ENCODE data around the gene NXPH2. TPM values are rescaled to one million over a fixed set of nuclear protein-coding genes. Genes with fewer than 3 reads are reported as not detected.
"Not testable (repeated sequence)": the region's sequence is repeated elsewhere in the genome, so short reads cannot be mapped to it uniquely, and the experiment has no call there.

The NXPH2 gene
- total and polyA plus RNA-seq, 11 donors = 0.91 TPM; not detected in 10

GRCh38 chr2:138652378-138652777 is 127.8 kb downstream of the NXPH2 start:
- intact Hi-C loops (cut with DNase I) = no loop called here
- TF ChIP-seq CTCF (IDR thresholded peaks at IDR 0.05) = no peak
- no peaks in the 10 kb centered on the region for H3K4me1 ChIP-seq
- no peaks in the 10 kb centered on the region for H3K36me3 ChIP-seq
- no peaks in the 10 kb centered on the region for H3K9me3 ChIP-seq
- no peak overlapping the region for H3K4me3 ChIP-seq
- H3K27ac ChIP-seq = no peak overlapping the region
- no peaks in the 10 kb centered on the region for H3K27me3 ChIP-seq
- ATAC-seq (no peak), DNase-seq (no peak)
- 67 to 78% (median 72%) methylated on average over 5 of the region's 5 CpGs for WGBS, 4 donors

- Histone ChIP-seq H3K27ac (no peak overlapping the region), H3K36me3 (no peaks in the 10 kb centered on the region), H3K4me1 (no peaks in the 10 kb centered on the region), H3K27me3 (peaks cover 0 to 3% (median 0%) of the 10 kb centered on the region in 9 donors), H3K4me3 (no peak overlapping the region), H3K9me3 (no peaks in the 10 kb centered on the region)
- 47 to 64% (median 54%) methylated on average over 1 of the region's 1 CpG for WGBS, 4 donors
- TF ChIP-seq CTCF (IDR thresholded peaks at IDR 0.05) (no peak), POLR2A (IDR thresholded peaks at IDR 0.05) (no peak)
- DNase-seq = no peak
- intact Hi-C loops (cut with DNase I) = no loop called here
- no peak for ATAC-seq
Measured at GRCh38 chr2:138649571-138649970, 130.6 kb downstream of the NXPH2 start.

GRCh38 chr2:138648606-138649005 is 131.6 kb downstream of the NXPH2 start:
- H3K9me3 ChIP-seq = no peaks in the 10 kb centered on the region
- H3K27ac ChIP-seq = no peak overlapping the region
- no peaks in the 10 kb centered on the region for H3K36me3 ChIP-seq
- H3K4me1 ChIP-seq = no peaks in the 10 kb centered on the region
- no peak for DNase-seq
- intact Hi-C loops (cut with DNase I) = no loop called here
- peaks cover 0 to 3% (median 0%) of the 10 kb centered on the region in 9 donors for H3K27me3 ChIP-seq
- ATAC-seq = no peak
- WGBS, 4 donors = 39 to 66% (median 58%) methylated on average over 4 of the region's 4 CpGs
- TF ChIP-seq CTCF (IDR thresholded peaks at IDR 0.05) (no peak), POLR2A (IDR thresholded peaks at IDR 0.05) (no peak)
- H3K4me3 ChIP-seq = no peak overlapping the region

GRCh38 chr2:138644776-138645175 is 135.4 kb downstream of the NXPH2 start:
- H3K27me3 ChIP-seq; H3K4me1 ChIP-seq; ATAC-seq; H3K4me3 ChIP-seq; H3K9me3 ChIP-seq; intact Hi-C loops (cut with DNase I); H3K36me3 ChIP-seq; DNase-seq; H3K27ac ChIP-seq: not testable (repeated sequence)
- 85 to 93% (median 90%) methylated on average over 10 of the region's 10 CpGs for WGBS, 4 donors

GRCh38 chr2:138640921-138641676 is 139.1 kb downstream of the NXPH2 start:
- Histone ChIP-seq H3K27me3 (peaks cover 0 to 6% (median 0%) of the 10 kb centered on the region in 9 donors), H3K36me3 (no peaks in the 10 kb centered on the region), H3K4me1 (no peaks in the 10 kb centered on the region), H3K4me3 (no peak overlapping the region), H3K27ac (no peak overlapping the region), H3K9me3 (no peaks in the 10 kb centered on the region)
- TF ChIP-seq CTCF (IDR thresholded peaks at IDR 0.05) = no peak
- no peak for TF ChIP-seq POLR2A (IDR thresholded peaks at IDR 0.05)
- no peak for ATAC-seq
- intact Hi-C loops (cut with DNase I) = no loop called here
- DNase-seq = no peak
- WGBS, 4 donors = 62 to 77% (median 68%) methylated on average over 9 of the region's 9 CpGs

Measured in heart left ventricle (tissue), 16 donors.